Kidney (tissue), 14 donors: ENCODE results near the gene MNAT1. TPM values are rescaled to one million over a fixed set of nuclear protein-coding genes. Genes with fewer than 3 reads are reported as not detected.

Experiments used
- DNase-seq, 5 donors: peaks; one replicate each; pipeline ENCODE4 v3.0.0-alpha.2; 2013 to 2020
- FAIRE-seq: peaks from 2 replicates; lab custom pipeline; 2012; peaks lifted over from hg19 to GRCh38; lab: Jason Lieb, UNC
- H3K27ac ChIP-seq, 2 donors: one replicate each; pipeline ENCODE4 v1.7.0; 2013; ENCODE audit warnings: low read depth in 2 of 2, low read length in 2 of 2, inconsistent platforms in 1 of 2
- H3K27me3 ChIP-seq: one replicate; pipeline ENCODE4 v1.7.1; 2013; ENCODE audit warnings: low read length, inconsistent platforms; ENCODE audit not compliant: control insufficient read depth, insufficient read depth
- H3K36me3 ChIP-seq, 3 donors: one replicate each; pipeline versions ENCODE4 v1.7.0 to v1.7.1; 2013; ENCODE audit warnings: low read length in 3 of 3, control low read depth in 1 of 3, inconsistent platforms in 1 of 3; ENCODE audit not compliant: insufficient read depth in 3 of 3, control insufficient read depth in 2 of 3
- H3K4me1 ChIP-seq, 3 donors: one replicate each; pipeline versions ENCODE4 v1.7.0 to v1.7.1; 2013; ENCODE audit warnings: low read length in 3 of 3, inconsistent platforms in 1 of 3, low read depth in 1 of 3; ENCODE audit not compliant: control insufficient read depth in 2 of 3, insufficient read depth in 2 of 3
- H3K4me3 ChIP-seq, 3 donors: one replicate each; pipeline versions ENCODE4 v1.7.0 to v1.8.1; 2013; ENCODE audit warnings: low read length in 3 of 3, control low read depth in 1 of 3, inconsistent platforms in 1 of 3
- H3K9ac ChIP-seq, 3 donors: one replicate each; pipeline versions ENCODE4 v1.7.0 to v1.7.1; 2013; ENCODE audit warnings: low read length in 3 of 3, control low read depth in 1 of 3, inconsistent platforms in 1 of 3
- H3K9me3 ChIP-seq, 3 donors: one replicate each; pipeline versions ENCODE4 v1.7.0 to v1.7.1; 2013; ENCODE audit warnings: low read length in 3 of 3, control low read depth in 1 of 3, inconsistent platforms in 1 of 3; ENCODE audit not compliant: control insufficient read depth in 2 of 3, insufficient read depth in 1 of 3
- intact Hi-C: fragments of 100-400 bp; cut with DNase I; formaldehyde crosslinking; loops from one replicate; pipeline ENCODE4 v1.11.1; 2022
- polyA plus RNA-seq: library from polyadenylated mRNA; stranded (reverse); fragments of 350-450 nt; fragmentation: Illumina TruSeq; extraction: RNeasy Lipid Tissue Mini Kit (QIAGEN cat#74804); gene quantifications from one replicate; pipeline ENCODE4 v1.2.3, GENCODE V29; 2014; ENCODE audit warnings: low read depth, low replicate concordance; ENCODE audit not compliant: insufficient read depth
- total RNA-seq: library from RNA; stranded (reverse); fragmentation: NEBNext Ultra II Directional; extraction: Animal tissue kit (Norgen Biotek cat#: 25700); gene quantifications from one replicate; pipeline ENCODE4 v1.2.1, GENCODE V29; 2021
- TF ChIP-seq, protein P1 (sequence below): IDR thresholded peaks from 3 replicates; pipeline ENCODE4 v1.5.1; 2012; ENCODE audit warnings: mild to moderate bottlenecking, moderate library complexity, borderline replicate concordance; ENCODE audit not compliant: insufficient read depth; ENCODE audit errors: extremely low read depth
- donor health status: control.
- donor health status: control.
- donor health status: control.
- donor health status: control.
- donor health status: control.
- donor health status: DM: yes; HTN: yes; CAD: no.
- donor health status: Normal renal cell carcinoma (clear cell type).

Gene MNAT1
- total and polyA plus RNA-seq, 2 donors from 2014 or later, result 29.6 to 41.6 TPM

DNA sequence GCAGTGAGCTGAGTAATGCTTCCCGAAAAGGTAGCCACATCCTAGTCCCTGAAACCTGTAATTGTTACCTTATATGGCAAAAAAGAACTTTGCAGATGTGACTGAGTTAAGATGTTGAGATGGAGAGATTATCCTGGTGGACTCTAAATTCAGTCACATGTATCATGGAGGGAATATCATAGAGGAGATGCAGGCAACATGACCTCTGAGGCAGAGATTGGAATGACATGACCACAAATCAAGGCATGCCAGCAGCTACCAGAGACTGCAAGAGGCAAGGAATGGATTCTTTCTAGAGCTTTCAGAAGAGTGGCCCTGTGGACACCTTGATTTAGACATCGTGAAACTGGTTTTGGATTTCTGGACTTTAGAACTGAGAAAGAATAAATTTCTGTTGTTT, 265.0 kb downstream of the MNAT1 start:
- Histone ChIP-seq H3K9me3 (no peaks in the 10 kb centered on the region), H3K9ac (no peak overlapping the region), H3K4me1 (no peaks in the 10 kb centered on the region), H3K36me3 (no peaks in the 10 kb centered on the region), H3K27ac (no peak overlapping the region), H3K27me3 (no peaks in the 10 kb centered on the region), H3K4me3 (no peak overlapping the region)
- FAIRE-seq (no peak), DNase-seq (no peak)
- TF ChIP-seq, protein P1, sequence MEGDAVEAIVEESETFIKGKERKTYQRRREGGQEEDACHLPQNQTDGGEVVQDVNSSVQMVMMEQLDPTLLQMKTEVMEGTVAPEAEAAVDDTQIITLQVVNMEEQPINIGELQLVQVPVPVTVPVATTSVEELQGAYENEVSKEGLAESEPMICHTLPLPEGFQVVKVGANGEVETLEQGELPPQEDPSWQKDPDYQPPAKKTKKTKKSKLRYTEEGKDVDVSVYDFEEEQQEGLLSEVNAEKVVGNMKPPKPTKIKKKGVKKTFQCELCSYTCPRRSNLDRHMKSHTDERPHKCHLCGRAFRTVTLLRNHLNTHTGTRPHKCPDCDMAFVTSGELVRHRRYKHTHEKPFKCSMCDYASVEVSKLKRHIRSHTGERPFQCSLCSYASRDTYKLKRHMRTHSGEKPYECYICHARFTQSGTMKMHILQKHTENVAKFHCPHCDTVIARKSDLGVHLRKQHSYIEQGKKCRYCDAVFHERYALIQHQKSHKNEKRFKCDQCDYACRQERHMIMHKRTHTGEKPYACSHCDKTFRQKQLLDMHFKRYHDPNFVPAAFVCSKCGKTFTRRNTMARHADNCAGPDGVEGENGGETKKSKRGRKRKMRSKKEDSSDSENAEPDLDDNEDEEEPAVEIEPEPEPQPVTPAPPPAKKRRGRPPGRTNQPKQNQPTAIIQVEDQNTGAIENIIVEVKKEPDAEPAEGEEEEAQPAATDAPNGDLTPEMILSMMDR, result no peak
- intact Hi-C loops, result no loop called here

DNA sequence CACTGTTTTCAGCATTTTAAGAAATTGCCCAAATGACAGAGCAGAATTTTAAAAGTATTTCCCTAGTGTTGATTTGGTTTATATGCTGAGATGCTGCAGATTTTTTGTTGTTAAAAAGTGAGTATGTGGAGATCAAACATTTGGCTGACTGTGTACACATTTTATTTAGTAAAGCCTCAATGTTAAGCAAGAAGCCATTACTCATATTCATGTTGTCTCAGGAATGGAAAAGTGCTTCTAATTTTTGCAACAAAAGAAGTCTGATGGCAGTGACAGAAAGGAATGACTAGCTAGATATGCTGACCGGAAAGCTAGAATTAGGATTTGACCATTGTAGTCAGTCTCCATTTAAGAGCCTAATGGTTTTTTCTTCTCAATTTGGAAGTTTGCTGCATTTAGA, 269.0 kb downstream of the MNAT1 start:
- DNase-seq (no peak), FAIRE-seq (no peak)
- no peak overlapping the region for H3K27ac ChIP-seq
- no peaks in the 10 kb centered on the region for H3K9me3 ChIP-seq
- TF ChIP-seq, protein P1, result no peak
- H3K9ac ChIP-seq, result no peak overlapping the region
- no peaks in the 10 kb centered on the region for H3K4me1 ChIP-seq
- intact Hi-C loops, result no loop called here
- H3K27me3 ChIP-seq, result no peaks in the 10 kb centered on the region
- H3K36me3 ChIP-seq, result no peaks in the 10 kb centered on the region
- H3K4me3 ChIP-seq, result no peak overlapping the region

DNA sequence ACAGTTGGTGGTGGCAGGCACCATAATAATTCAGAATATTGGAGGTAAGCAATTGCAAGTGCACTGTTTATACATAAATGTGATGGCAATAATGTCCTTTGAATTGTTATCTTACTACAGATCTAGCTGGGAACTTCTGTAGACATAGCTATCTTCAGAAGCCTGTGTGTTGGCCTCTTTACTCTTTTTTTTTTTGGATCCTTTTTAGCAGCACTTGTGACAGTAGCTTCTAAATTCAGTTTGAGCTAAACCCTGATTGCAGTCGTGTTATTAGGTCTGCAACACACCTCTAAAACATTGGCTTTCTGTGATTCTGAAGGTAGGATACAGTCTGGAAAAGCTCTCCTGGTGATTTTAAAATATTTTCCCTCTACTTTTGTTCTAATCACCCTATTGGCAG, 285.0 kb downstream of the MNAT1 start:
- no peaks in the 10 kb centered on the region for H3K27me3 ChIP-seq
- FAIRE-seq (no peak), DNase-seq (no peak)
- H3K9ac ChIP-seq, result no peak overlapping the region
- H3K4me1 ChIP-seq, result no peaks in the 10 kb centered on the region
- no peak overlapping the region for H3K4me3 ChIP-seq
- H3K9me3 ChIP-seq, result no peaks in the 10 kb centered on the region
- no peak overlapping the region for H3K27ac ChIP-seq
- intact Hi-C loops, result no loop called here
- no peaks in the 10 kb centered on the region for H3K36me3 ChIP-seq
- TF ChIP-seq, protein P1, result no peak

Other genes starting within 250 kb of the MNAT1 start
- not detected for gene C14orf39, start 248.7 kb upstream of the MNAT1 start, total RNA-seq
- not detected for gene C14orf39, start 248.7 kb upstream of the MNAT1 start, polyA plus RNA-seq
- gene SIX6, start 225.6 kb upstream of the MNAT1 start, total RNA-seq, result not detected
- gene SIX6, start 225.6 kb upstream of the MNAT1 start, polyA plus RNA-seq, result not detected
- 0.16 TPM for gene SIX1, start 85.3 kb upstream of the MNAT1 start, total RNA-seq
- 0.13 TPM for gene SIX1, start 85.3 kb upstream of the MNAT1 start, polyA plus RNA-seq
- 2.8 TPM for gene SIX4, start 10.4 kb upstream of the MNAT1 start, total RNA-seq
- gene SIX4, start 10.4 kb upstream of the MNAT1 start, polyA plus RNA-seq, result 0.75 TPM
- 17.5 TPM for gene TRMT5, start 246.3 kb downstream of the MNAT1 start, total RNA-seq
- 5.6 TPM for gene TRMT5, start 246.3 kb downstream of the MNAT1 start, polyA plus RNA-seq
- gene SLC38A6, start 246.5 kb downstream of the MNAT1 start, total RNA-seq, result 16.6 TPM
- 21.9 TPM for gene SLC38A6, start 246.5 kb downstream of the MNAT1 start, polyA plus RNA-seq